Vagina (tissue), 2 donors: ENCODE data around the gene ACAP3. TPM values are rescaled to one million over a fixed set of nuclear protein-coding genes. Genes with fewer than 3 reads are reported as not detected.

Experiments used
- DNase-seq, 2 donors: peaks; one replicate each; pipeline ENCODE4 v3.0.0-alpha.2; 2017; ENCODE audit errors: extremely low spot score in 2 of 2
- H3K27ac ChIP-seq: fragments of 200-600 bp; sonication (generic); one replicate; pipeline ENCODE4 v1.5.1; 2019
- H3K27me3 ChIP-seq: fragments of 200-600 bp; sonication (generic); one replicate; pipeline ENCODE4 v1.5.1; 2019
- H3K36me3 ChIP-seq, 2 donors: fragments of 200-600 bp; sonication (generic); one replicate each; pipeline ENCODE4 v1.5.1; 2017 to 2019
- H3K4me1 ChIP-seq: fragments of 200-600 bp; sonication (generic); one replicate; pipeline ENCODE4 v1.5.1; 2019
- H3K4me3 ChIP-seq, 2 donors: fragments of 200-600 bp; sonication (generic); 1 replicate in 1 of 2; 2 replicates in 1 of 2; pipeline ENCODE4 v1.5.1; 2016 to 2019
- H3K9me3 ChIP-seq: fragments of 200-600 bp; sonication (generic); one replicate; pipeline ENCODE4 v1.5.1; 2019
- CTCF ChIP-seq, 3 experiments: fragments of 450-650 bp in 2 of 3; fragments of 200-600 bp in 1 of 3; sonication (generic) in 1 of 3; IDR thresholded peaks; one replicate each; pipeline ENCODE4 v1.5.1; 2017 to 2019; ENCODE audit warnings: antibody characterized with exemption in 3 of 3, mild to moderate bottlenecking in 2 of 3, moderate library complexity in 2 of 3
- POLR2A ChIP-seq, 2 donors: fragments of 450-650 bp; IDR thresholded peaks; one replicate each; pipeline ENCODE4 v1.6.1; 2017; ENCODE audit warnings: antibody characterized with exemption in 2 of 2, mild to moderate bottlenecking in 2 of 2, moderate library complexity in 2 of 2
- POLR2AphosphoS5 ChIP-seq, 2 donors: sonication (generic); formaldehyde crosslinking; IDR thresholded peaks; one replicate each; pipeline ENCODE4 v1.9.0; 2017; ENCODE audit warnings: antibody characterized with exemption in 2 of 2, mild to moderate bottlenecking in 2 of 2, low read depth in 1 of 2; ENCODE audit not compliant: insufficient read depth in 1 of 2
- intact Hi-C: fragments of 100-400 bp; cut with DNase I; formaldehyde crosslinking; loops from one replicate; pipeline ENCODE4 v1.15.1; 2023
- total RNA-seq: library from RNA; depleted of rRNA; stranded (reverse); fragments of >200 nt; gene quantifications from one replicate; pipeline ENCODE4 v1.2.3, GENCODE V29; 2016

Gene ACAP3
- total RNA-seq, 1 donor from 2014 or later = 68.5 TPM

DNA sequence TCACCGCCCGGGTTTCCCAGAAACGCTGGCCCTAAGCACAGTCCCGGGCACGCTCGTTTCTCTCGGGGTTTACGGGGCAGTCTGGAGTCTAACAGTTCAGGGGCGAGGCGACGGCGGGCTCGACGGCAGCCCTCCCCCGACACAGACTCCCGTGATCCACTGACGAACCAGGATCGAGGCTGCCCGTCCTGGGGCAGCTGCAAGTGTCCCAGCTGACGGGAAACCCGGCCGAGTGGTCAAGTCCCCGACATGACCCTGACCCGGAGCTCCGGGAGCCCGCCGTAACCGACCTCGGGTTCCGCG lies 34.6 kb downstream of the ACAP3 start:
- peak overlapping the region; percentile 84 for H3K27ac ChIP-seq
- no peaks in the 10 kb centered on the region for H3K27me3 ChIP-seq
- peaks cover 56% of the 10 kb centered on the region for H3K4me1 ChIP-seq
- DNase-seq = no peak
- peaks cover 0 to 3% of the 10 kb centered on the region in 2 donors for H3K36me3 ChIP-seq
- H3K4me3 ChIP-seq = peak overlapping the region; percentile 87 to 97
- no peaks in the 10 kb centered on the region for H3K9me3 ChIP-seq
- intact Hi-C loops = no loop called here
- TF ChIP-seq POLR2A (IDR thresholded peaks at IDR 0.05) (no peak), CTCF (IDR thresholded peaks at IDR 0.05) (no peak), POLR2AphosphoS5 (IDR thresholded peaks at IDR 0.05; ENCODE audit: insufficient read depth in 1 of 2, low read depth in 1 of 2) (no peak)

- Histone ChIP-seq H3K27me3 (no peaks in the 10 kb centered on the region), H3K36me3 (peaks cover 0 to 6% of the 10 kb centered on the region in 2 donors), H3K4me1 (peaks cover 56% of the 10 kb centered on the region), H3K27ac (peak overlapping the region; percentile 84), H3K9me3 (no peaks in the 10 kb centered on the region), H3K4me3 (peak overlapping the region; percentile 87 to 97)
- TF ChIP-seq POLR2A (IDR thresholded peaks at IDR 0.05) = no peak
- peak in 1 of 2 donors; percentile 11 for TF ChIP-seq POLR2AphosphoS5 (IDR thresholded peaks at IDR 0.05; ENCODE audit: insufficient read depth in 1 of 2, low read depth in 1 of 2)
- no peak for DNase-seq
- intact Hi-C loops = no loop called here
These were observed 35.2 kb downstream of the ACAP3 start for GRCh38 chr1:1272341-1273208.

DNA sequence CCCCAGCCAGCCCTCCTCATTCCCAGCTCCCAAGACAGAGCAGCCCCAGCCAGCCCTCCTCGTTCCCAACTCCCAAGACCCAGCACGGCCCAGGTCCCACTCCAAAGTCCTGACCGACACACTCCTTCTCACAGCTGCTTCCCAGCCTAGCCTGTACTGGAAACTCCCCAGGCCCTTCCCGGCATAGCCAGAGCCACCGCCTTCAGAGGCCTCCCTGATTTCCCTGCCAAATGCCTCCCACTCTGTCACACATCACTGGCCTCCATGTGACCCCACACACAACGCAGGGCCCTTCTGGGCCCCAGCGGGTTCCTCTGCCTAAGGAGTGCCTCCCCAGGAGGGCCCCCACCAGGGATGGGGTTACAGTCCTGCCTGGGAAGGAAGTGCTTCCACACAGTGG lies 36.9 kb downstream of the ACAP3 start:
- Histone ChIP-seq H3K27me3 (no peaks in the 10 kb centered on the region), H3K9me3 (no peaks in the 10 kb centered on the region), H3K36me3 (peaks cover 0 to 18% of the 10 kb centered on the region in 2 donors), H3K27ac (no peak overlapping the region), H3K4me1 (peaks cover 56% of the 10 kb centered on the region), H3K4me3 (peak overlapping the region in 1 of 2 donors; percentile 21)
- no peak for TF ChIP-seq POLR2AphosphoS5 (IDR thresholded peaks at IDR 0.05; ENCODE audit: insufficient read depth in 1 of 2, low read depth in 1 of 2)
- no peak for DNase-seq
- intact Hi-C loops = no loop called here

DNA sequence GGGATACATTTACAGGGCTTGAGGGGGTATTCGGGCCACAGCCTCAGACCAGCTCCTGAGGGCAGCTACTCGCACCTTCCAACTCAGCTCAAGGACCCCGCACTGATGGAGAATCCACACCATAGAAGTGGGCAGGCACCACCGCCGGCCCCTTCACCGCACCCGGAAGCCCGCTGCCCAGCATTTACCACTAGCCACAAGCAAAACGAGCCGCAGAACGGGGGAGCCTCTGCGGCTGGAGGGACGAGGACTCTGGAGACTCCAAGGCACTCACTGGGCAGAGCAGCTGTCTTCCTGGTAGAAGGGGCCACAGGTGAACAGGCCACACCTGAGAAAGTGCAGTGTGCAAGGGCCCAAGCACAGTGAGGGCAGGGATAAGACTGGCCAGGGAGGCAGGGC lies 39.4 kb downstream of the ACAP3 start:
- TF ChIP-seq CTCF (IDR thresholded peaks at IDR 0.05) = no peak
- no peak for TF ChIP-seq POLR2AphosphoS5 (IDR thresholded peaks at IDR 0.05; ENCODE audit: insufficient read depth in 1 of 2, low read depth in 1 of 2)
- TF ChIP-seq POLR2A (IDR thresholded peaks at IDR 0.05) = no peak
- DNase-seq = no peak
- peaks cover 41% of the 10 kb centered on the region for H3K4me1 ChIP-seq
- intact Hi-C loops = no loop called here
- H3K36me3 ChIP-seq = peaks cover 0 to 36% of the 10 kb centered on the region in 2 donors
- H3K27ac ChIP-seq = no peak overlapping the region
- H3K9me3 ChIP-seq = no peaks in the 10 kb centered on the region
- no peak overlapping the region for H3K4me3 ChIP-seq
- no peaks in the 10 kb centered on the region for H3K27me3 ChIP-seq

DNA sequence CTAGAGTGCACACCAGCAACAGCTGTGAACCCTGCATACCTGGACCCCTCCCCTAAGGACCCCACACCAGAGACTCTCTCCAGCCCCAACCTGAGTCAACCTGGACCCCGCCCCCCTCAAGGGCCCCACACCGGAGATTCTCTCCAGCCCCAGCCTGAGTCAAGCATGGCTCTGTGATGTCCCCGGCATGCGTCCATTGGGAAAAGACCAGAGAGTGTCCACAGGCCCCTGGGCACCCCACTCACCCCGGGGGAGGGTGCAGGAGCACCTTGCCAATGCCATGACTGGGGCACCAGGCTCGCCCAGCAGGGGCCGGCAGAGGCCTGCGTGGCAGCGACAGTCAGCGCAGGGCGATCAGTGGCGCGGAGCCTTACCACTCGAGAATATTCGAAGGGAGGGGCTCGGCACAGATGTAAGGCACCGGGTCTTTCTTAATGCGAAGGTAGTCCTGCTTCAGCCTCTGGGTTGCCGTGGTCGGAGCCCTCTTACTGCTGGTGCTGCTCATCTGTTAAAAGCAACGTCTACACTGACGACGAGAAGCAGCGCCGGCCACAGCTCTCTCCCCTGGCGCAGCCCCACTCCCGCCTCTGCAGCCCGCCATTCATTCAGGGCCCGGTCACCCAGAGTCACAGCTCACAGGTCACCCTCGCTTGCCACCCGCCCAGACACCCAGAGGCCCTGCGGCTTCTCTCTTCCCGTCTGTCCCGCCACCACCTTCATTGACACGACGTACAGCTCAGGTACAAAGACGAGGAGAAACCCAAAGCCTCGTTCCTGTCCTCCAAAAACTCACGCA lies 40.0 kb downstream of the ACAP3 start:
- H3K36me3 ChIP-seq = peaks cover 0 to 42% of the 10 kb centered on the region in 2 donors
- H3K4me1 ChIP-seq = peaks cover 36% of the 10 kb centered on the region
- no peaks in the 10 kb centered on the region for H3K9me3 ChIP-seq
- TF ChIP-seq CTCF (IDR thresholded peaks at IDR 0.05) (no peak), POLR2AphosphoS5 (IDR thresholded peaks at IDR 0.05; ENCODE audit: insufficient read depth in 1 of 2, low read depth in 1 of 2) (no peak), POLR2A (IDR thresholded peaks at IDR 0.05) (no peak)
- H3K27me3 ChIP-seq = no peaks in the 10 kb centered on the region
- DNase-seq = no peak
- intact Hi-C loops = no loop called here
- H3K27ac ChIP-seq = no peak overlapping the region
- H3K4me3 ChIP-seq = no peak overlapping the region
